ENCODE measurements around the gene ZNF532.
A peak's percentile ranks its signal among the peaks of the same experiment; 100 is the strongest.

Gene ZNF532

DNA sequence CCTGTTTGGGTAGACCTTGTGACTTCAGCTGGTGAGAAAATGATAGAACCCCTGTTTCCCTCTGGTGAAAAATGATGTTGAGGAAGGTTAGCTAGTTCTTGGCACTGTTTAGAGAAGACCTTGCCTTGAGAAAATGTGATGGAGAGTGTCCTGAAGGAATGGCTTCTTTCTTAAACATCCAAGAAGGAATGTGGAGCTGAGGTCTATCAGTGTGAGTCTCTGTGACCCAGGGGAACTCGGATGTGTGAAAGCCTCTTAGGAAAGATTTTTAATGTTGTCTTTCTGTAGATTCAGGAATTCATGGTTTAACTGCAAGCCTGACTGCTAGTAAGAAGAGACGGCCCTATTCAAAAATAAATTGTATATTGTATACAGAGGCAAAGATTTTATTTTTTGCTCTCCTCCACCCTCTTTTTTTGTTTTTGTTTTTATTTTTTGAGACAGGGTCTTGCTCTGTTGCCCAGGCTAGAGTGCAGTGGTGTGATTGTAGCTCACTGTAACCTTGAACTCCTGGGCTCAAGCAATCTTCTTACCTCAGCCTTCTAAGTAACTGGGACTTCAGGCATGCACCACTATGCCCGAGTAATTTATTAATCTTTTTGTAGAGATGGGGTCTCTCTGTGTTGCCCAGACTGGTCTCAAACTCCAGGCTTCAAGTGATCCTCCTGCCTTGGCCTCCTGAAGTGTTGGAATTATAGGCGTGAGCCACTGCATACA, 87.5 kb downstream of the ZNF532 start:
- no peak for ATAC-seq

DNA sequence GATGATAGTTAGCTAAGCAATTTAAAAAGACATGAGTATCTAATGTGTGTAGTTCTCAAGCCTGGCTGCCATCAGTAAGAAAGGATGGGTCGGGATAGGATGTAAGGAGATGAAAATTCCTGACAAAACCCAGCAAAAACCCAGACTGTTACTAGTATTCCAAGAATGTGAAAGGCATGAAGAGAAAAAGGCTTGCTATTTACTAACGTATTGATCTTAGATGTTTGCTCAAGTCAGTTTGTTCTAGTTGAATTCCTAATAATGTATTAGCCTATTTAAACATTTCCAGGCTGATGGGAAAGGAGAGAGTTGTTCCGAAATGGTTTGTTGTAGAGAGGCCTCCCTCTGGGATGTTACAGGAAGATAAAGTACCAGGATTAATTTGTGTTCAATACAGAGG, 88.2 kb downstream of the ZNF532 start:
- ATAC-seq, result no peak

DNA sequence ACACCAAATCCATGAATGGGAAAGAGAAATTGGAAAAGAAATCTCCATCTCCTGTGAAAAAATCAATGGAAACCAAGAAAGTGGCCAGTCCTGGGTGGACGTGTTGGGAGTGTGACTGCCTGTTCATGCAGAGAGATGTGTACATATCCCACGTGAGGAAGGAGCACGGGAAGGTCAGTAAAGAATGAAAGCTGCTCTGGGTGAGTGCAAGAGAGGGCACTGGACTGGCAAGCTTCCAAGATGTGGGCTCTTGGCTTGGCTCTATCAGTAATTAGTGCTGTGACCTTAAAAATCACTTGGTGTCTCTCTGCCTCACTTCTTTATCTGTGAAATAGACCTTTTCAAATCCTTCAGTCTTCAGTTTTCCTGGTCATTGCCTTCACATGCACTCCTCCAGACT, 89.0 kb downstream of the ZNF532 start:
- no peak for ATAC-seq

DNA sequence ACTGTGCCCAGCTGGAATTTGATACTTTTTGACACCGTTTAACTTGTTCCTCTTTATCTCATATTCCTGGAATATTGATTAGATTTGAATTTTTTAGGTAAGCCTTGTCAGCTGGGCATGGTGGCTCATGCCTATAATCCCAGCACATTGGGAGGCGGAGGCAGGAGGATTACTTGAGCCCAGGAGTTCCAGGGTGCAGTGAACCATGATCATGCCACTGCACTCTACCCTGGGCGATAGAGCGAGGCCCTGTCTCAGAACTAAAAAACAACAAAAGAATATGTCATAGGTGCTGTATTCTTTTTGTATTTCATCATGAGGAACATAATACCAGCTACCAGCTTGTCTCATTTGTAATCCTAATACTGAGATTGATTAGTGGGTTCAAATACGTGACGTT, 90.3 kb downstream of the ZNF532 start:
- ATAC-seq, result no peak

DNA sequence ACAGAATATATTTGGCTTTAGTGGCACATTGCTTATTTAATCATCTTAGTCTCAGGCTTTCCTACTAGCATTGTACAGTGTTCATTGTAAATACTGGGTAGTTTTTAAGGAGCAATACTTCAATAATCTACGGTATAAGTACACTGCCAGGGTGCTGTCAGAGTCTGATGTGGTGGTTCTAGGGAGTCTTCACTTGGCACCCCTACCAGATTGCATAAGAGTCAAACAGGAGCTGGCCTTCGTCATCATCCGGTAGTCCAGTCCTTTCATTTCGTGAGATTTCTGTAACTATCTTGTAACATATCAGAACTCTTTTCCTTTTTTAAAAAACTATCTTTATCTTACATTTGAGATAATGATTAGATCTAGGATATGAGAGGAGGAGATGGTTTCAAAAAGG, 91.1 kb downstream of the ZNF532 start:
- ATAC-seq, result no peak

DNA sequence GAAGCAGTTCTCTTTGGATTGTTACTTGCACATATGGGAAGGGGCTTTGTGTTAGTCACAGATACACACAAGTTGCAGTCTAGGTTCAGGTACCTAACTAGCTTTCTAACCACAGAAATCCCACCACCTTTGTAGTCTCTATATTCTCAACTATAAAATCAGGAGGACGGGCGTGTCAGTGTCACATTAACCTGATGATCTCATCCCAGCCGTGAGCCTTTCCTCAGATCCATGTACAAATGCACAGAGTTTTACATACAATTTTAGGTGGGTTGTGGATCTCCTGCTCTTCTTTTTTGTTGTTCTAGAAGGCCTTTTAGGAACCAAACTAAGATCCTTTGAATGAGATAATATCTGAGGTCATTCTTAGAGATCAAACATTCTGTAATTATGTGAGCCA, 94.0 kb downstream of the ZNF532 start:
- ATAC-seq, result no peak

DNA sequence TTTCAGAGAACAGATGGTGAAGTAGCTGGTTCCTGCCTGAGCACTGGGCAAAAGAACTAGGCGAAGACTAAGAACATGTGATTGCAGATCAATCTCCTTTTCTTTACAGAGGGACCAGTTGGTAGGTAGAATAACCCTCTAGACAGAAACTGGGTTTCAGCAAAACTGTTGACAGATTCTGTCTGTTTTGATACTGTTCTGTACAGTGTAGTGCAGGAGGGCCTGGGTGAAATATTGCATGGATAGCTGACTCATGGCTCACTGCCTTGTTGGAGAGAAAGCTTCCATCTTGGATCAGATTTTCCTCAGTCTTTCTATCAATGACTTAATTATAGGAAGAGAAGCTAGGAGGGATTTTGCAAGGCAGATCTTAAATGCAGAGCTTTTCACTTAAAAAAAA, 95.8 kb downstream of the ZNF532 start:
- ATAC-seq, result no peak

DNA sequence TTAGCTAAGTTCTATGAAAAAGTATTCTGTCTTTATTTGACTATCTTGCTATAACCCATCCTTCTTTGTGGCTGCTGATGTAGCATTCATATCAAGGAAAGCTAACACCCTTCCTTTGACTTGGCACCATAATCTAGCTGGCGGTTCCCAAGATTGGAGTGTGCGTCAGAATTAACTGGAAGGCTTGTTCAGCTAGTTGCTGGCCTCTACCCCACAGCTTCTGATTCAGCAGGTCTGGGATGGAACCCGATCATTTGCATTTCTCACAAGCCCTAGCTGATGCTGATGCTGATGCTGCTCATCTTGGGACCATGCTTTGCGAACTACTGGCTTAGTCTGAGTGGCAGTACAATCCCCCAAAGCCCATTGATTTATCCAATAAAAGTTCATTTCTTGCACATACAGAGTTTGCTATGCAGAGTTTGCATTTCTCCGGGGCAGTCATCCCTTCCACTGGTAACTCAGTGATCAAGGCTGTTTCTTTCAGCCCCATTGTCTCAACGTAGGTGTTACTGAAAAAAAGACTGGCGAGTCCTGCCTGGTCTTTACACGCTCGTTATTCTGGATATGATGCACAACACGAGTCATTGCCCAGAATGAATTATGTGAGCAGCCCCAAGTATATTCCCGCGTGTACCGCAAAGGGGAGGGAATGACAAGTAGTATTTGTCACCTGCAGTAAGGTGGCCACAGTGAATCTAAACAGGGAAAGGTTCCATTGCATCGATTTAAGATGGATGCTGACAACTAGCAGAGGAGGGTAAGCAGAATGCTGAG, 96.5 kb downstream of the ZNF532 start:
- ATAC-seq, result peak in 1 of 2 donors; percentile 48

DNA sequence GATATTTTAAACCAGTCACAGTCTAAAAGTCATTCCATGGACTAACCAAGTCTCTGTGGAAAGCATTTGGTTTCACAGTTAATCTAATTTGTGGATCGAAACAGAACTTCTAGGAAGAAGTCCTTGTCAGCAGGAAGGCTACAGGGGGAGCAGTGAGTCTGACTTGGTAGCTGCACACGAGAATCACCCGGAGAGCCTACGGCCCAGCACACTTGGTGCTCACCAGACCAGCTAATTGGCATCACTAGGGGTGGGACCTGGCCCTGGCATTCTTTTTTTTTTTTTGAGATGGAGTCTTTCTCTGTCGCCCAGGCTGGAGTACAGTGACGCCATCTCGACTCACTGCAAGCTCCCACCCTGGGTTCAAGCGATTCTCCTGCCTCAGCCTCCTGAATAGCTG, 97.7 kb downstream of the ZNF532 start:
- no peak for ATAC-seq

DNA sequence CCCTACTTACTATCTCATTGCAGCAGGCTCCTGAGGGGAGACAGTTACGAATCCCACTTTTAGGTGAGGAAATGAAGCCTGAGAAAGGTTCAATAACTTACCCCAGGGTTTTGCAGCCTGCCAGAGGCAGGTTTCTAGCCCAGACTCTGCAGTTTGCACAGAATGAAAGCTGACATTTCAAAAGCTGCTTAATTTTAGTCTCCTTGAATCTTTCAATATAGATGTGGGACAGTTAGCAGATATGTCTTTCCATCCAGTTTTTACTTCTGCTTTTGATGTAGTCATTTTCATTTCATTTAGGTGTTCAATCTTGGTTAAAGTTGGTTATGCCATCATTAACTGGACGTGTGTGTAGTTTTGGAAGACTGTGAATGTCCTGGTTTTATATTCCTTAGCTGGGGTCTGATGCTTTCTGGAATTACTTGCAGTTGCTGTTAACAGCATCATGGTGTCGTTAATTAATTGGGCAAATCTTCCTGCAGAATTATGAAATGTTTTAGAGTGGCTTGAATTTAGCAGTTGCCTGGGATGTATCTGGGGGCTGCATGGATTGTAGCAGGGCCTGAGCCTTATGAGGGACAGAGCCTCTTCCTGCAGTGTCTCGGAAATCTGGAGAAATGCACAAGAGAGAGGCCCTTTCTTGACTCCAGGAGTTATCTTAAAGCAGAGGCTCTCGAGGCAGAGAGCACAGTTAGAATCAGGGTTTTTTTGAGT, 100.8 kb downstream of the ZNF532 start:
- ATAC-seq, result no peak

DNA sequence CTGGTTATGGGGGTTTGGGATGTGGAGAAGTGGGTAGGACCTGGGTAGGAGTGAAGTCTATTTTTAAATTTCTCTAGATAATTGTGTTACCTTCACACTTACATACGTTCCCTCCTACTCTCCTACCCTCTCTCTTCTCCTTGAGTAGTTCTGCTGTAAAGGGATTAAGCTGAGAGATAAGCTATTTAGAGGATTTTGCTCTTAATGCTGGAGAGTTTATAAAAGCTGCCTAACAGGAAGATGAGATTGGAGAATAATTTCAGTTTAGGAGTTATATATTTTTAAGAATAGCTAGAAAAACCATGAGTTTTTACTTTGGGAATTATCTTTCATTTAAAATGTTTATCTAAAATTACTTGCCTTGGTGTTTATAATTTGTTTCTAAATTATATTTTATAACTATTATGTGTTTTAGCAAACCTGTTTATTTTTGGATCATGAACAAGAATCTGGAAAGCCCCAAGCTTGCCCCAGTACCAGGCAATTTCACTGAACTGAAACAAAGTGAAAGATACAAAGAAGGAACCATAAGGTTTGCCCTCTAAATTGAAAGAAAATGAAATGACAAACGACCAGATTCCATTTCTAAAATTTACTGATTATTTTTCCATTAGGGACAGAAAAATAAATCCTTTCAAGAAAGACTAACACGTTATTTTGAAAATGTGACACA, 101.5 kb downstream of the ZNF532 start:
- no peak for ATAC-seq

DNA sequence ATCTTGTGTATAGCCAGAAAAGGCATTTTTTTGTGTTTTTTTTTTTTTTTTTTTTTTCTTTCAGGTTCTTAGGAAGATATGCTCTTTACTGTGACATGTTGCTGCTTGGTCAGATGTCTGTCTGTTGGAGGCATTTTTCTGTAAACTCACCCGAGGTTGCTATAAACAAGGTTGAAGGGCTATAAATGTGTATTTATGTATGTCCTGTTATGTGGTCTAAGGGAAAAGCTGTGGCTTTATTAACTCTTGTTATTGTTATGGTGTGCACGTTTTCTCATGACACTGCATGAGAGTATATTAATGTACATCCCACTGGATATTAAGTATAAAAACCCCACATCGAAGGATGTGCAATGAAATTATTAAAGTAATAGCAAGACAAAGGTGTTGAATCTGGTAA, 102.0 kb downstream of the ZNF532 start:
- ATAC-seq, result no peak

DNA sequence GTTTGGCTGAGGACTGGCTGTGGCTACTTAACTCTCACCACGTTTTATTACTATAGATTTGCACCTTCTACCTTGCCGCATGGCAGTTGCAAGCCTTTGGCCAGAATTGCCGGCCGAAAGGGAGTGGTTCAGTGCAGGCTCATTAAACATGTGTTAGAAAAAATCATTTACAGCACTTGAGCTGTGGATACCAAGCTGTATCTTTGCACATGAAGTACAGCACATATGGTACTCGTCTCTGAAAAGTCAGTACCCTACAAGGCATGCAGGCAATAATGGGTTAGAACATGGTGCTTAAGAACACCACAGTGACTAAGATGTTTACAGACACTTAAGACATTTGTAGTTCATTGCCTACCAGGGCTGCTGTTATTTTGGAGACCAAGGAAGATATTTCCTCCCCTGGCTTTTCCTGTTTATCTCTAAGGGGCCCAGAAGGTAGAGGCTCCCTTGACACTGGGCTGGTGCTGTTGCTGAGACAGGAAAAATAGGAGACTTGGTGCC, 103.1 kb downstream of the ZNF532 start:
- no peak for ATAC-seq

DNA sequence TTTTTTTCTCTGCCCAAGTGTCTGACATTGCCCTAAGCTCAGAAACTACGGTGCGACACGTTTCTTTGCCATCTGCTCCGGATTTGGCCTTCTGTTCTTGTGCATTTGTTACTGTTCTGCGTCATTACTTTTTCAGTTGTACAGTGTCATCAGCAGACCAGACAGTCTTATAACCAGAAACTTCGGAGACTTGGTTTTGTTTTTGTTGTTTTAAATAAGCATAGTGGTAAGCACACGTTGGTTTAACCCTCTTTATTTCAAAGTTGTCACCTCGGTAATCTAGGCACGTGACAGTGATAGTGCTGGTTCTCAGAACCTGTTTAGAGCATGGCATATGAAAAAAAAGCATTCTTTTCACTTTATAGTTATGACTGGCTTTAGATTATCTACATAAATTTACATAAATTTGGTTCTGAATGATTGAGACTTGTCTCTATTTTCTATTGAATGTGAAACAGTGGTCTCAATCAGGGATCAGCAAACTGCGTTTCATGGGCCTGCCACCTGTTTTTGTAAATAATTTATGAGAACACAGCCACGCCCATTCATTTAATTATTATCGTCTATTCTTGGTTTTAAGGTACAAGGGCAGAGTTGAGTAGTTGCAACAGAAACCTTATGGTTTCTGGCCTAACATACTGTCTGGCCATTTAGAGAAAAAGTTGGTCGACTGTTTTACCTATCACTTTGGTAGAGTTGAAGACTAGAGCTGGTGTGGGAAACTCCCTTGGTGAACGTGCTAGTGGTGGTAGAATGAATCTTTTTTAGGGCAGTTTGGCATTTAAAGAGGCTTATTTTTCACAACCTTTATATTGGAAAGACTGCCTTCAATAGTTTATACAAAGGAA, 106.5 kb downstream of the ZNF532 start:
- ATAC-seq, result peak; percentile 21 to 53

DNA sequence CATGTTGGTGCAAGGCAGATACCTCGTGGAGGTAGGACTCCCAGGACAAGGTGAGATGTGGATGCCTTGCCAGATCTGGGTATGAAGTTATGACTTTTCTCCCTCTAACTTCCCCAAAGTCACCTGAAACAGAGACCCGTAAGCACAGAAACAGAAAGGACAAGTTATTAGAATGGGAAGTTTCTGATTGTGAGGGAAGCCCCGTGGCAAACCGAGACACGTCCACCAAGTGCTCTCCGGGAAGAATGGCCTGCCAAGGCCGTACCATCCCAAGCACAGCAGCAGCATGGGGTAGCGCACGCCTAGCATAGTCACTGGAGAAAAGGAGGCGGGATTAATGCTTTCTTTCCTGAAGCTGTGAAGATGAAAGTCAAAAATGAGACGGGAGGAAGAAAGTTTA, 110.6 kb downstream of the ZNF532 start:
- peak; percentile 9 to 17 for ATAC-seq

DNA sequence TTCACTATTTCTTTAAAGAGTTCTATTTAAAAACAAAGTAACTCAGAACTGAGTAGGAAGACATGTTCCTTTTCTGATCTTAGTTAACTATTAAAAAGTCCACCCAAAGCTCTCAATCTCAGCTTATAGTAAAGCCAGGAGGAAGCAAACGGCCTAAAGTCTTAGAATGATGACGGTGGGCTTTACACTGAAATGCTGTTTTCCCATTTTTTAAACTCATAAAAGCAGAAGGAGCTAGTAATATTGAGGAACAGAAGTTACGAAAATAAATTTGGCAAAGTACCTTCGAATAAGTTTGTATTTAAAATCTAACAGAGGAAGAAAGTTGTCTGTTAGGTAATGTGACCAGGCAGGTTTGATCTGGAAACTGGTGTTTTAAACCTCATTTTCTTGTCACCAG, 111.1 kb downstream of the ZNF532 start:
- ATAC-seq, result no peak

DNA sequence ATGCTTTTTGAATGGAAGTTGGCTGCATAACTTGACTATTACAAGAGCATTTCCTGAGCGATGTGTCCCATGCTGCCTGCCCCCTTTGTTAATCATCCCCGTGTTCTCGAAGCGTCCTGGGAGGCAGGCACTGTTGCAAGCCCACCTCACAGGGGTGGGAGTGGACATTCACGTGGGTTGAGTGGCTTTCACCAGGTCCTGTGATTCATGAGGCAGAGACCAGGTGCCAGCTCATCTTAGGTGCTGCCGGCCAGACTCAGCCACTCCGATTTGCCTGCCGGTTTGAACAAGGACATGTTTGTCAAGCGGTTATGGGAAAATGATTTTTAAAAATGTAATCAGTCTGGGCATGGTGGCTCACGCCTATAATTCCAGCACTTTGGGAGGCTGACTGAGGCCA, 112.5 kb downstream of the ZNF532 start:
- no peak for ATAC-seq

DNA sequence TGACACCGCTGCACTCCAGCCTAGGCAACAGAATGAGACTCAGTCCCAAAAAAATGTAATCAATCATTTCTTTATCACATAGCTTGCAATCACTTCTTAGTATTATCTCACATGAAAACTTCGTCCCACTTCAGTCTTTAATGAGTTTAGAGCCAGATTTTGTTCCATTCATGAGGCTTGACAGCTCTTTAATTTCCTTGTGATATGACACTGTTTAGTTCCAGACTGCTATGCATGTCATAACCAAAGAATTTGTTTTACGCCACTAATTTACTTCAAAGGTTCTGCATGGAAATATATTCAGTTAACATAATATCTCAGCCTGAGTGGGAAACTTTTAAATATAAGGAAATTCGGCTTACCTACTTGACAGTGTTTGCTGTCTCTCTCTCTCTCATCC, 113.1 kb downstream of the ZNF532 start:
- ATAC-seq, result no peak

DNA sequence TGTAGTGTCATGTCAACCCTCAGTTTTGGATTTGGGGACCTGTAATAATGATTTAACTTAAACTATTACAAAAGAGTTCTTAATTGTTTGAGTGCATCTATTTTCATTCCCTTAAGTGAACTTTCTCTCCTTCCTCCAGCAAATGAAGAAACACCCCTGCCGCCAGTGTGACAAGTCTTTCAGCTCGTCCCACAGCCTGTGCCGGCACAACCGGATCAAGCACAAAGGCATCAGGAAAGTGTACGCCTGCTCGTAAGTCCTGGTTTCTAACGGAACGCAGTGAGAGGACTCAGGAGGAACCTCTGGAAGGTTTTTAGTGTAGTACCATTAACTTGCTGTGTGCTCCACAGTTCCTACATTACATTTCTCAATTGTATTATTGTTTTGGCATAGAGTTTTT, 114.2 kb downstream of the ZNF532 start:
- ATAC-seq, result no peak

DNA sequence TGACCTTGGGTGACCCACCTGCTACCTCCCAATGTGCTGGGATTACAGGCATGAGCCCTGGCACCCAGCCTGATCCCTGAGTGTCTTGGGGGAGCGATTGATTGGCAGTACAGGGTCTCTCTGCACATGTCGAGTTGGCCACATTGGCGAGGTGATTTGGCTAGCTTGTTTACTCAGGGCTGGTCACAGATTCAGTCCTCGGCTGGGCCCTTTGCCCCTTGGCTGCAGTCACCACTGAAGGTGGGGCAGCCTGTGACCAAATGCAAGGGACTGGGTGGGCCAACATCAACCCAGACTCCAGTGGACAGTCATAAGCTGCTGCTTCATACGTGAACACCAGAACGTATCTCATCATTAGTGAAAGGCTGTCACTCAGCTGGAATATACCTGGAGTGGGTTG, 114.9 kb downstream of the ZNF532 start:
- no peak for ATAC-seq

DNA sequence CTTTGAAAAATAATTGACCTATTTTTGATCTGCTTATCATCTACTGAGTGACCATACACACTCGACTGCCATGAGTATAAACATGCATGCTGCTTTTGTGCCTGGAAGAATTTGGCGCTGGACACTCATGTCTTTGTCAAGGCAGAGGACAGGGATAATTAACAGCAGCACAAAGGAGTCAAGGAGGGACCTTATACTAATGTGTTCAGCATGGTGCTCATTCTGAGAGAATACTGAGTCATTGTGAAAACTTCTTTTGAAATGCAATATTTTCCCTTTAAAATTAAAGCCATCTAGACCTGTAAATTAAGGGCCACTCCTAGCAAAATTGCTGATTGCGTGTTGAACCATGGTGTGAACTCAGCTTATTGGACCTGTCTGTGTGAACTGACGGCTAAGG, 116.3 kb downstream of the ZNF532 start:
- no peak for ATAC-seq
